Kidney glomerular epithelial cell (primary cell): ENCODE results near the gene ORAI1.
"Not testable (repeated sequence)": the region's sequence is repeated elsewhere in the genome, so short reads cannot be mapped to it uniquely, and the experiment has no call there.

ENCODE experiments used
- DNase-seq: peaks from one replicate; lab custom pipeline; 2025; lab: John Stamatoyannopoulos, UW

The ORAI1 gene

DNA sequence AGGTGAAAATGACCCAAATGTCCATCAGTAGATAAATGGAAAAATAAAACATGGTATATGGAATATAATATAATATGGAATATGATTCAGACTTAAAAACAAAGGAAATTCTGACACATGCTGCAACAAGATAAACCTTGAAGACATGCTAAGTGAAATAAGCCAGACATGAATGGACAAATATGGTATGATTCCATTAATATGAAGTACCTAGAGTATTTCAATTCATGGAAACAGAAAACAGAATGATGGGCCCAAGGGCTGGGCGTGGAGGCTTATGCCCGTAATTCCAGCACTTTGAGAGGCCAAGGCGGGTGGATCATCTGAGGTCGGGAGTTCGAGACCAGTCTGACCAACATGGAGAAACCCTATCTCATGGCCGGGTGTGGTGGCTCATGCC is 22.7 kb upstream of the ORAI1 start:
- DNase-seq = no peak

DNA sequence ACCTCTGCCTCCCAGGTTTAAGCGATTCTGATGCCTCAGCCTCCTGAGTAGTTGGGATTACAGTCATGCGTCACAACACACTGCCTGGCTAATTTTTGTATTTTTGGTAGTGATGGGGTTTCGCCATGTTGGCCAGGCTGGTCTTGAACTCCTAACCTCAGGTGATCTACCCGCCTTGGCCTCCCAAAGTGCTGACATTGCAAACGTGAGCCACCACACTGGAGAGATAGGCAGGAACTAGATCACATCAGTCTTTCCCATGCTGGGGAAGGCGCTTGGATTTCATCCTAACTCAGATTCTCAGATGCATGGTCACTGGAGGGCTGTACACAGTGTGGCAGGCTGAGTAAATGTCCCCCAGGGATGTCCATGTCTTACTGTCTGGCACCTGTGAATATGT is 18.0 kb upstream of the ORAI1 start:
- no peak for DNase-seq

DNA sequence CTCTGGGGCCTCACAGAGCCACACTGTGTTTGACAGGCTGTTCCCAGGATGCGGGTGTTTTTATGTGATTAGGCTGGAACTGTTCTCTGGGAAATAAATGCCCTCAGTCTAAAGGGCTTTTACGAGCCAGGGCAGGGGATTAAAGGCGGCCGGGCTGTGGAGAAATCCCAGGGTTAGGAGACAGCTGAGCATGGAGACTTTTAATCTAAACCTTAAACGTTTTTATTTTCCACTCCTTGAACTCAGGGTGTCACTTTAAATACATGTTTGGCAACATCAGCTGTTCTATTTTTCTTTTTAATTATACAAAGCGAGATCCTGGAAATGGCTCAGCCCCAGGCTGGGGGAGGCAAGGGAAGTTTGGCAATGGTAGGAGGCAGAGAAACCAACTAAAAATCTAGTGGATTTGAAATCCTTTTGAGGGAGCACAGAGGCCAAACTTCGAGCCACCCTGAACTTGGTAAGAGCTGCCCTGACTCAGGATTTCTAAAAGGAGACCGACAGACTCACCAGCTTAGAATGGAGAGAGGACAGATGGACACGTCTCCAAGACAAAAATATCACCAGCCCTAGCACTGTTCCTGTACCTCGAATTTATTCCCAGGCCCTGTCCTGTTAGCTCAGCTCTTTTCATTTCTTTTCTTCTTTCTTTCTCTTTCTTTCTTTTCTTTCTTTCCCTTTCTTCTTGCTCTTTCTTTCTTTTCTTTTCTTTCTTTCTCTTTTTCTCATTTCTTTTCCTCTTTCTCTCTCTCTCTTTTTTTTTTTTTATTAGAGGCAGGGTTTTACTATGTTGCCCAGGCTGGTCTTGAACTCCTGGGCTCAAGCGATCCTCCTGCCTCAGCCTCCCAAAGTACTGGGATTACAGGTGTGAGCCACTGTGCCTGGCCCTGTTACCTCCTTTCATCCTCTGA is 15.8 kb upstream of the ORAI1 start:
- DNase-seq = no peak

DNA sequence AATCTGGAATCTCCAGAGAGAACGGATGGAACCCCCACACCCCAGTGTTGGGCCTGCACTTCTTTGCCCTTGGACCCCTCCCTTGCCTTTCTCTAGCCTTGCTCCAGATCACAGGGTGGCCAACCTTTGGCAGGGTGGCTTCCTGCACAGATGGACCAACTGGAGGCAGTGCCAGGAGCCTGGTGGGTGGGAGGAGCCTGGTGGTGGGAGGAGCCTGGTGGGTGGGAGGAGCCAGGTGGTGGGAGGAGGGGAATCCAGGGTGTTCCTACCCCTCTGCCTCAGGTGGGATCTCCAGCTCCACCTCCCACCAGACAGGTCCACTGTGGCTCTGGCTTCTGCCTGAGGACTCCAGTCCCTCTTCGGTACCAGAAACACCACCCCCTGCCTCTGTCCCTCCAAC is 15.0 kb upstream of the ORAI1 start:
- no peak for DNase-seq

DNA sequence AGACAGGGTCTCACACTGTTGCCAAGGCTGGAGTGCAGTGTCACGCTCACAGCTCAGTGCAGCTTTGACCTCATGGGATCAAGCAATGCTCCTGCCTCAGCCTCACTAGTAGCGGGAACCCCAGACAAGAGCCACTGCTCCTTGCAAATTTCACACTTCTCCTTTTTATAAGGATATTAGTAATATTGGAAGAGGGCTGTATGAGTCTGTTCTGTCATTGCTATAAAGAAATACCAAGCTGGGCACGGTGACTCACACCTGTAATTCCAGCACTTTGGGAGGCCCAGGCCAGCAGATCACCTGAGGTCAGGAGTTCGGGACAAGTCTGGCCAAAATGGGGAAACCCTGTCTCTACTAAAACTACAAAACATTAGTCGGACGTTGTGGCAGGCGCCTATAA is 12.9 kb upstream of the ORAI1 start:
- DNase-seq = no peak

DNA sequence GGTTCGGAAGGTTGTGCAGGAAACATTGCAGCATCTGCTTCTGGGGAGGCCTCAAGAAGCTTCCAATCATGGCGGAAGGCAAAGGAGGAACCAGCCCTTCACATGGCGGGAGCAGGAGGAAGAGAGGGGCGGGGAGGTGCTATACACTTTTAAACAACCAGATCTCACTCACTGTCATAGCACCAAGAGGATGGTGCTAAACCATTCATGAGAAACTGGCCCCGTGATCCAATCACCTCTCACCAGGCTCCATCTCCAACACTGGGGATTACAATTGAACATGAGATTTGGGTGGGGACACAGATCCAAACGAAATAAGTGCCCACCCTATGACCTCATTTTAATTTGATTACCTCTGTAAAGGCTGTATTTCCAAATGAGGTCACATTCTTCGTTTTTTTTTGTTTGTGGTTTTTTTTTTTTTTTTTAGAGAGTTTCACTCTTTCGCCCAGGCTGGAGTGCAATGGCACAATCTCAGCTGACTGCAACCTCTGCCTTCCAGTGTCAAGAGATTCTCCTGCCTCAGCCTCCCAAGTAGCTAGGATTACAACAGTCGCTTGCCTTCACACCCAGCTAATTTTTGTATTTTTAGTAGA is 11.4 kb upstream of the ORAI1 start:
- DNase-seq = no peak

DNA sequence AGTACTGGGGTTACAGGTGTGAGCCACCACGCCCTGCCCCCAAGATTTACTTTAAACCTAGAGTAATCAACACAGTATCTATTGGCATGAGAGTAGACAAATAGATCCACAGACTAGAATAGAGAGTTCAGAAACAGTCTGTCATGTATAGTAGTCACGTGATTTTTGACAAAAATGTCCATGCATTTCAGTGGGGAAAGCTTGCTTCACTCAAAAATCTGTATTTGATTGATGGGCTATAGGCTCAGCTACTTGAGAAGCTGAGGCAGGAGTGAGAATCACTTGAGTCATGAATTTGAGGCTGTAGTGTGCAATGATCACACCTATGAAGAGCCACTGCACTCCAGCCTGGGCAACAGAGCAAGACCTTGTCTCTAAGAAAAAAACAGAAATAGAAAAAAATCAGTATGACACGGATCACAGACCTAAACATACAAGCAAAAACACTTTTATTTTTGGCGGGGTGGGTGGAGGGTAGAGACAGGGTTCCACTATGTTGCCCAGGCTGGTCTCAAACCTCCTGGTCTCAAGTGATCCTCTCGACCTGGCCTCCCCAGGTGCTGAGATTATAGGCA is 7.6 kb upstream of the ORAI1 start:
- DNase-seq = no peak

DNA sequence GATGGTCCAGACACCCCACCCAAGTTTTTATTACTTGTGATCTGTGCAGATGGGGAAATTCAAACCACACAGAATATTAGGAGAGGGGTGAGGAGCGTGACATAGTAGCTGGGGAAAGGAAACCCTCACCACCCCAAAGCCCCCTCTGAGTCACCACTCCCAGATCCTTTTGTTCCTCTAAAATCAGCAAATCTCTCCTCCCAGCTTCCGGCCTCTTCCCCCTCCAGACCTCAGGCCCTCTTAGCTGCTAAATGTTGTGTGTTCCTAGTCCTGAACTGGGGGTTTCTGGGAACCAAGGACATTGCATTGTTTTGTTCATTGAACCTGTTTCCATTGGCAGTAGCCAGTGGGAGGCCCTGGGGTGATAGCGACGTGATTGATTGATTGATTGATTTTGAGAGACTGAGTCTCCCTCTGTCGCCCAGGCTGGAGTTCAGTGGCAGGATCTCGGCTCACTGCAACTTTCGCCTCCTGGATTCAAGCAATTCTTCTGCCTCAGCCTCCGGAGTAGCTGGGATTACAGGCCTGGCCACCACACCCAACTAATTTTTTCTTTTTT is 5.9 kb upstream of the ORAI1 start:
- DNase-seq = no peak

DNA sequence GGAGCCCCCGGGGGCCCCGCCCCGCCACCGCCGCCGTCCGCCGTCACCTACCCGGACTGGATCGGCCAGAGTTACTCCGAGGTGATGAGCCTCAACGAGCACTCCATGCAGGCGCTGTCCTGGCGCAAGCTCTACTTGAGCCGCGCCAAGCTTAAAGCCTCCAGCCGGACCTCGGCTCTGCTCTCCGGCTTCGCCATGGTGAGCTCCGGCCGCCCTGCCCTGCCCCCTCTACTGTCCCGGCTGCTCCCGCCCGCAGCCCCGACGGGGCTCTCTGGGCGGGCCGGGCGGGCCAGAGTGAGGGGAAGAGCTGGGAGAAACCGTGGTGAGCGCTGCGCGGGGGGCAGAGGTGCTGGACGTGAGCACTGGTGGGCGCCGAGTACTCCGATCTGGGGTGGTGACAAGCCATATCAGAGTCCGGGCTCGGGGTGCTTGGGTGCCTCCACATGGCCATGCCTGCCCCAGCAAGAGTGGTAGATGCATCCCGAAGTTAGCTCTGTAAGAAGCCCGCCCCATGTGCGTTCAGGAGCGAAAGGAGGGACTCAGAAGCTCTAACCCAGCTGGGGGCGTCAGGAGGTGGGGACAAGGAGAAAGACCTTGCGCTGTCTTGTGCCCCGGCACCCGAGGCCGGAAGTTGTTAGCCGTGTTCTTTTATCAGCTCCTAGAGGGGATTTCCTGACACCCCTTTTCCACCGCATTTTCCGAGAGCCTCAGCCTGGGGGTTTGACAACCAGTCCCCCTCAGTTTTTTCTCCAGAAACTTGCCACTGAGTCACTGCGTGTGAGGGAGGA is 717 bp downstream of the ORAI1 start:
- peak; percentile 30 for DNase-seq

DNA sequence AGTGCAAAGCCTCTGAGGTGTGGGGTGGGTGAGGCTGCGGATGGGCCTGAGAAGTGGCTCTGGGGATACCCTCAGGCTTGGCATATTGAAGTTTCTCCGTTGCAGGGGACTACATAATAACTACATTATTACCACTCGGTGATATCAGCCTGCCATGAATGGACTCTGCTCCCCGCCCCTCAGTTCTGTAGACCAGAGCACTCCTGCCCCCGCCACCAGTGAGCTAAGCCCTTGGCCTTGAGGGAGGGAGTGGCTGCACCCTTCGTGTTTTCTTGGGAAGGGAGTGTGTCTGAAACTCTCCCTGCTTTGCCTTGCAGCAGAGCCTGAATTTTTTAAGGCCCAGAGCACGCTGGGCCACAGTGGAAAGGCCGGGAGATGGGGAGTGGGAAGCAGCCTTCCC is 1.7 kb downstream of the ORAI1 start:
- no peak for DNase-seq

DNA sequence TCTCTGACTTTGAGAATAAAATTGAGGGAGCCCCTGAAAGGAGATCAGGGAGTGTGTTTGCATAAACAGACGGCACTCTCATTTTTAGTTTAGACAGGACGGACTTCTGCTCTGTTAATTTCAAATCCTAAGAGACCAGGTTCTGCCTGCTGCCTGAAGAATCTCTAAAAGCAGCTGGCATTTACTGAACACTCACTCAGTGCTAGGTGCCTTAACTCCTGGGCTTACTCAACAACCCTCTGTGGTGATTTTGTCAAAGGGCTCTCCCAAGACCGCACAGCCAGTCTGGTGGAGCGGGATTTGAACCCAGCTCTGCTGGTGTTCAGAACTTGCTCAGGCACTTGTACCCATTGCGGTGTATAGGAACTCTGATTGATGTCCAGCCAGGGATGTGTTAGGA is 2.2 kb downstream of the ORAI1 start:
- DNase-seq = no peak

DNA sequence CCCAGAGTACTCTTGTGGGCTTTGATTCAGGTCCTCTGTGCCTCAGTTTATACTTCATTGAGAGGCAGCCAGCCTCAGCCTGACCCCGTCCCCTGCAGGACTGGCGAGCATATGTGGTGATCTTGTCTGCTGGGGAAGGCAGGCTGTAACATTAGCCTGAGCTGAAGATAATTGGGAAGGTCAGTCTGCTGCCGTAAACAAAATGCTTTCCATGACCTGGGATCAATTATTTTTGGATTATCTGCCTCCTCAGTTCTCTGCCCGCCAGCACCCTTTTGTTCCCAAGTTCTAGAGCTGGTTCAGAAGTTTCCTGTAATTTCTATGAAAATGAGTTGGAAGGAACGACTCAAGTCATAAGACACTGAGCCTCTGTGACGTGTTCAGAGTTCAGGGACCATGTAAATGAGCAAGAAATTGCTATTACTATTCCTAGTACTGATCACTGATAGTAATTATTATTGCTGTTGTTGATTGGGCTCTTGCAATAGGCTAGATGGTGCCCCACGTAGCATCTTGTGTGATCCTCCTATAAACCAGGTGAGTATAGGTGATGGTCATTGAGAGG is 4.5 kb downstream of the ORAI1 start:
- no peak for DNase-seq

DNA sequence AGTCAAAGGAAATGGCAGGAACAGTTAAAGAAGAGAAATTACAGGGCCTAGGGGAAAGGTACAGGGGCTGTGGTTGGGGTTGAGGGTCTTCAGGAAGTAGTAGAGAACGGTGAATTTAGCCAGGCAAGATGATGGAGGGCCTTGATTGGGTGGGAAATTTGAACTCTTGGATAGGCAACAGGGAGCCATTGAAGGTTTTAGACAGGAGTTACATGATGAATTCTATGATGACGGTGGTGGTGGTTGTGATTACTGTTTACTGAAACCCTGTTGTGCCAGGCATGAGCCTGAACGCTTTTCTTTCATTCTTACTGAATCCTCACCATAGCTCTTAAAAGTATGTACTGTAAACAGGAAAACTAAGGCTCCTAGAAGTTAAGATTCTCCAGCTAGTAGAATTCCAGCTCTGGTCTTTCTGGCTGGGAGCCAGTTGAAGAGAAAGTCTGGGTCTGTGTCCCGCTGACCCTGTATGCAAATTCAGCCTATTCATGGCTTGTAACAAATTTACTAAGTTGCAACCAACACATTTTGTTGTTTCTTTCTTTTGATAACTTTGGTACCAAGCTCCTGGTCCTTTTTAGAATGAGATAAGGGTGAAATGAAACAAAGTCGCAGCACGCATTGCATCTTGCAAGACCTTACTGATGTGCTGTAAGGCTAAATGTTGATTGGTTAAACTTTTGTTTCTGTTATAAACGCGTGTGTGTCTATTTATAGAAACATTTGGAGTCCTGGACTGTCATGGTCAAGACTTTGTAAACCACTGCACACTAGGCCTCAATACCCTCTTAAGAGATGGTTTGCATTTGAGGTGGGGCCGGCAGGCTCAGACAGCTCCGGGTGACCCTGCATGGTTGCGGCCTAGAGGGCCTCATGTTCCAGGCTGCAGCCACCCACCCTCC is 6.0 kb downstream of the ORAI1 start:
- DNase-seq = no peak

DNA sequence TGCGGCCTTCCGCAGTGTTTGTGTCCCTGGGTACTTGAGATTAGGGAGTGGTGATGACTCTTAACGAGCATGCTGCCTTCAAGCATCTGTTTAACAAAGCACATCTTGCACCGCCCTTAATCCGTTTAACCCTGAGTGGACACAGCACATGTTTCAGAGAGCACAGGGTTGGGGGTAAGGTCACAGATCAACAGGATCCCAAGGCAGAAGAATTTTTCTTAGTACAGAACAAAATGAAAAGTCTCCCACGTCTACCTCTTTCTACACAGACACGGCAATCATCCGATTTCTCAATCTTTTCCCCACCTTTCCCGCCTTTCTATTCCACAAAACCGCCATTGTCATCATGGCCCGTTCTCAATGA is 7.5 kb downstream of the ORAI1 start:
- DNase-seq = not testable (repeated sequence)

DNA sequence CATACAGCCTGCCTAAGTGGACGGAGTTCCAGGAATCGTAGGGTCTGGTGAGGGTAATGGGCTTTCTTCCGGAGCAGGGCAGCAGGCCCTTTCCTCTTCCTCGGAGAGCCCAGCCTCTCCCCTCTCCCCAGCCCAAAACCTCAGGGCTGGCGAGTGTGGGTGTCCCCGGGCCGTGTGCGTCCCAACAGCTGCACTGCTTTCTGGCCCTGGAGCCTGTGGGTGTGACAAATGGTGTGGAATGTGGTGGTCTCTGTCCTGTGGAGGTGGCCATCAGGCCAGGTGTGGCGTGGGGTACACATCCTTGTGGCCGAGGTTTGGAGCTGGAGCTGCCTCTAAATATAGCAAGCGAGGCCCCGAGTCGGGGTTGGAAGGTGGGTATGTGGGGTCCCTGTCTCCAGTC is 8.5 kb downstream of the ORAI1 start:
- DNase-seq = no peak

DNA sequence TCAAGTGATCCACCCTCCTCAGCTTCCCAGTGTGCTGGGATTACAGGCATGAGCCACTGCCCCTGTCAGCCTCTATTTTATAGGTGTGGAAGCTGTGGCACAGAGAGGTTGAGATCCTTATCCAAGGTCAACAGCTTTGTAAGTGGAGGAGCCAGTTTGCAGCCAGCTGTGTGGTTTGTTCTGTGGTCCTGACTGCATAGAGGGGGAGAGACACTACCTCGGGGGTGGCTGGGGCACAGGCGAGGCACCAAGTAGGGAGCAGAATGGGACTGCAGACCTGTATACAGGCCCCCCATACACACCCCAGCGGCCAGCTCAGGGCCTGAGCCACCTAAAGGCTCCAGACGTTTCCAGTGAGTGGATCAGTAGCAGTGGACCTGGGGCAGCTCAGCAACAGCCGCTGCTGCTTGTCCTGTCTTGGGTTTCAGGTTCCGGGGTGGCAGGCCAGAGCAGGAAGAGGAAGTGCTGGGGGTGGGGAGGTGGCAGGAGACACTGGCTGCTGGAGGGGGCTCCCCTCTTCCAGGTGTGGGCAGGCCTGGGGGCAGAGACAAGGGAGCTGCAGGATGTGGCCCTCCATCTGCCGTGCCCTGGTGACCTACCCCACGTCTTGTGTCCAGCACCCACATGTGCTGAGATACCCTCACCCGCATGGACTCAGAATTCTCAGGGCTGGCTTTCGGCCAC is 11.0 kb downstream of the ORAI1 start:
- no peak for DNase-seq

DNA sequence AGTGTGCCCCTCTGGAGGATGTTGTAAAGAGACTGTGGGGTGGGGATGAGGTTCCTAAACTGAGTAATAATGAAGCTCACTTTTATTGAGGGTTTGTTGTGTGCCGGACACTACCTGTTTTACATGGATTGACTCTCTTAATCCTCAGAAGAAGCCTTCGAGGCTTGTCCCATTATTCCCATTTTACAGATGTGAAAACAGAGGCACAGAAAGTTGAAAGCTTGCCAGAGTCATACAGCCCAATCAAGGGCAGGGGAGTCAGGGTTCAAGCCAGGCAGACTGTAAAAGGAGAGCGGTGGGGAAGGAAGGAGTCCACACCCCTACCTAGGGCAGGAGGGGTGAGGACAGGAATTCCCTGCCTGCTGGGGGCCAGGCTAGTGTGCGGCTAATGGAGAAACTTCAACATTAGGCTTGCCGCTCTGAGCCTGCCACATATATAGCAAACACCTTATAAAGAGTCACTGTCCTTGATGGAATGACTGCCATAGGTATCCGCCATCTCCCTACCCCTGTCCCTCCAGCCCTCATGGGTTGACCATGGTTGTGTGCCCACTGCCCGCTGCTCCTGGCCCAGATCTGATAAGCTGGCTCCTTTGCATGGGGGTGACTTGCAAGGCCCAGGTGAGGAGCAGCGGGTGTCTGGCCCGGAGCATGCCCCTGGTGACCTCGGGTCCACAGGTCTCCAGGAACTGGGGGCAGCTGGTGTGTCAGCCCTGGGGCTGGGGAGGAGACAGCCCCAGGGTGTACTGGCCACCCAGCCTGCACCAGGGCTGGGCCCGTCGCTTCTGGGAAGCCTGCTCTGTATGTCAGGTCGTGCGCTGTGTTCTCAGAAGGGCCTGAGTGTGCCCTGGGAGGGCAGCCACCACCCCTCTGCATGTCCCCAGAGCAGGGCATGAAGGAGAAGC is 12.2 kb downstream of the ORAI1 start:
- no peak for DNase-seq

DNA sequence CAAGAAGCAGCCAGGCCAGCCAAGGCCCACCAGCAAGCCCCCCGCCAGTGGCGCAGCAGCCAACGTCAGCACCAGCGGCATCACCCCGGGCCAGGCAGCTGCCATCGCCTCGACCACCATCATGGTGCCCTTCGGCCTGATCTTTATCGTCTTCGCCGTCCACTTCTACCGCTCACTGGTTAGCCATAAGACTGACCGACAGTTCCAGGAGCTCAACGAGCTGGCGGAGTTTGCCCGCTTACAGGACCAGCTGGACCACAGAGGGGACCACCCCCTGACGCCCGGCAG is 15.0 kb downstream of the ORAI1 start:
- DNase-seq = no peak

DNA sequence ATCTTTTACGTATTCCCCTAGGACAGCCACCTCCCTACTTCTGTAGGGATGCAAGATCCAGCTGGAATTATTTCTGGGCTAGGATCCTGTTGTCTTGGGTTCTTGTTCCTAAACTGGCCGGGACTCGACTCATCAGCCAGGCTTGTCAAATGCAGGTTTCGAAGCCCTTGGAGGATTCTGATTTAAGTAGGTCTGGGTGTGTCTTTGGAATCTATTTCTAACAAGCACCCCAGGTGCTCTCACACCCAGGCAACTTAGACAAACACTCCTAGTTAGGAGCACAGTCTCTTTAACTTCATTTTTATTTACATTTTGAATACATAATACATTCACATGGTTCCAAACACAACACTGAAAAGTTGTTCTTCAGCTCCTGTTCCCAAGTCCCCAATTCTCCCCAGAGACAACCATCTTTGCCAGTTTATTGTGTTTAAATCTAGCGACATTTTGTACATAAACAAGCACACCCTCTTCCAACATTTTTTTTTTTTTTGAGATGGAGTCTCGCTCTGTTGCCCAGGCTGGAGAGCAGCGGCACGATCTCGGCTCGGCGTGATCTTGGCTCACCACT is 22.2 kb downstream of the ORAI1 start:
- DNase-seq = no peak
